Activated T-cell treated with anti-CD3 and anti-CD28 coated beads, Interleukin-2, amount 50 U/mL, for 48 hours (primary cell): ENCODE results near the gene NDC80.
"Not testable (repeated sequence)": the region's sequence is repeated elsewhere in the genome, so short reads cannot be mapped to it uniquely, and the experiment has no call there.

Experiments
- DNase-seq, 2 experiments: peaks; one replicate each; pipeline ENCODE4 v3.0.0-alpha.2; 2020

Gene NDC80

DNA sequence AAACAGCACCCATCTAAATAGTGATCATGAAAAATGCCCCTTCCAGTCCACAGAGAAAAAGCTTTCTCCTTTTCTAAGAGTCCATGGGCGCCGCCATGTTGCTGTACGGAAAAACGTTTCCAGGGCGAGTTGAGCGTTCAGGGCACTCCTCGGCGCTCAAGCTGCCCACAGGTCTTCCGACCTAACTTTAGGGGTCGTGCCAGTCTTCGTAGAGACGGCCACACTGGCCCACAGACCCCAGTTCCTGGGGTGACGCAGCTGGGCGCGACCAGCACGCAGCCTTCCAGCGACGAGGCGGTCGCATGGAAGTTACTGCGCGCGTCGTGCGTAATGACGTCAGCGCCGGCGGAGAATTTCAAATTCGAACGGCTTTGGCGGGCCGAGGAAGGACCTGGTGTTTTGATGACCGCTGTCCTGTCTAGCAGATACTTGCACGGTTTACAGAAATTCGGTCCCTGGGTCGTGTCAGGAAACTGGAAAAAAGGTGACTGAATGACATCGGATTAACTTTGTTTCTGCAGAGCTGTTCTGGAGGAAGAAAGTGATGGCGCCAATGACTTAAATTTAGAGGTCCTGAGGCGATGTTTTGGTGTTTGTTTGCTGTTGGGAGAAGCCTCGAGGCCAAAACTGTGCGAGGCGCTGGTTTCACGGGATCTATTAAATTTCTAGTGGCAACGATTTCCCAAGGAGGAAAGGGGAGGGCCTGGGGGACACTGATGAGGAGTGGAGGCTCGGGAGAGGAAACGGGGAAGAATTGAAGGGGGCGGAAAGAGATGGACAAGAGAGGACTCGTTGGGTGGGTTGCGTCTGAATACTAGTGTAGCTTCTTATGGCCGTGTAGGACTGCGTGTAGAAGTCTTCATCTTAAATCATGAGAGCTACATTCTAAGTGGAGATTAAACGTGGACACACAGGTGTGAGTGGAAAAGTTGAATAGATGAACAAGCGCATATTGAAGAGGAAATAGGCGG lies at the start of gene NDC80, which contains the start of gene METTL4:
NDC80 (plus strand) TSS at position 358 of the 971 bp plus-strand sequence. CDS start 1,429 bp downstream, outside the sequence.
METTL4 (minus strand) TSS at position 306 of the 971 bp plus-strand sequence. CDS start 4,289 bp downstream, outside the sequence.
- DNase-seq = peak; percentile 91

DNA sequence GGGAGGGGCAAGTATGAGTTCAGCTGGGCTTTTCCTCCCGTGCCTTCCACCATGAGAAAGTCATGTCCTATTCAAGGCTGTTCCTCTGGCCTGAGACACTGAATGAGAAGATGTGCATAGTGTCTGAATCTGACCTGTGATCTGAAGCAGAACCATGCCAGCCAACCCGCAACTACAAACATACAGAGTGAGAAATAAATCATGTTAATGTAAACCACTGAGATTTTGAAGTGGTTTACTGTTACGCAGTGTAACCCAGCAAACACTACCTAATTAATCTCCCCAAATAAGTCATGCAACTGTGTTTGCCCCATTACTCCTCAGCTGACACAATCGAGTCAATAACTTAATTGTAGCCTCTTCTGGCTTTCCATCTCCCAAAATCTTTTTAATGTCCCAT lies 49.2 kb upstream of the NDC80 start:
- DNase-seq = no peak

DNA sequence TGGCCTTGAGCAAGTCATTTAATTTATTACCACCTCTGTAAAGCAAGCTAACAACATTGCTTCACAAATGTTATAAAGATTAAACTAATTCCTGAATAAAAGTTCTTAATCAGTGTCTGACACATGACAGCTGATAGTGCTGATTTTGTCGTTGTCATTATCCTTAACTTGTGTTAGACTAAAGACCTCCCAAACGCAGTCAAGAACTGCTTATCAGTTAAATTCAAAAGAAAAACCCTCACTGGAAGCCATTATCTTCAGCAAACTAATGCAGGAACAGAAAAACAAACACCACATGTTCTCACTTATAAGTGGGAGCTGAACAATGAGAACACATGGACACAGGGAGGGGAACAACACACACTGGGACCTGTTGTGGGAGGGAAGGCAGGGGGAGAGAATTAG lies 46.6 kb upstream of the NDC80 start:
- DNase-seq = not testable (repeated sequence)

DNA sequence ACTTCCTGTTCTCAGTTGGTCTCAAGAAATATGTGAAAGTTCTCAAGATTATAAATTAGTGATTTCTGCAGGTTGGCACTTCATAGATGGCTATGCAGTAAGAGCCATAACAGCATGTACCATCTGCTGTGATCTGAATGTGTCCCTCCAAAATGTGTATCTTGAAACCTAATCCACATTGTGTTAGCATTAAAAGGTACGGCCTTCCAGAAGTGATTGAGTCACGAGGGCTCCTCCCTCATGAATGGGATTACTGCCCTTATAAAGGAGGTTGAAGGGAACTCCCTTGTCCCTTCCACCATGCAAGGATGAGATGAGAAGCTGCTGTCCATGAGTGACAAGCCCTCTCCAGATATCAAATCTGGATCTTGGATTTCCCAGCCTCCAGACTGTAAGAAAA lies 45.0 kb upstream of the NDC80 start:
- no peak for DNase-seq

DNA sequence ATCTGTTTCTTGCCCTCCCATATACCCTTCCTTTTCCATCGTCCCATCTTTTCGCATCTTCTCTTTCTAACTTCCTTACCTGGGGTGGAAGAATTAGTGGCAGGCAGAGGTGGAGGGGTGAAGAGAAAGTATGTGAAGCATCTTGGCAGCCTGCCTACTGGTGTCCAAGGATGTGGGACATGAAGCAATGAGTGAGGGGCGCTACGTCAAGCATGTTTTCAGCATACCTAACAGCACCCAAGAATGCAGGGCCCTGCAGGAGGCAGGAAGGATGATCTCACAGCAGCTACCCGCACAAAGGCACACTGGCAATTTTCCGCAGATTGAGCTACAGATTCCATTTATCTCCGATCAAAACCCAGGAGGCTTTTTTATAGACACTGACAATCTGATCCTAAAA lies 42.2 kb upstream of the NDC80 start:
- DNase-seq = no peak

DNA sequence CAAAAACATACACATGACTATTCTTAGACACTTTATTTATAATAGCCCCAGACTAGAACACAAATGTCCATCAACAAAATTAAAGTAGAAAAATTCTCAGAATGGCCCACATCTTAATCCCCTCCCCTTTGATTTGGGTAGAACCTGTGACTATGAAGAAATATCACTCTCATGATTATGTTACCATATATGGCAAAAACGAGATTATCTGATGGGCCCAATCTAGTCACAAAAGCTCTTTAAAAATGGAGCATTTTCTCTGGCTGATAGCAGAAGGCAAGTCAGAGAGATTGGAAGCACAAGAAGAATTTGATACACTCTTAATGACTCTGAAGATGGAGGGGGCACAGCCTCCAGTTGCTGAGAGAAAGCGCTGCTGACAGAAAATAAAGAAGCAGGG lies 39.6 kb upstream of the NDC80 start:
- no peak for DNase-seq

DNA sequence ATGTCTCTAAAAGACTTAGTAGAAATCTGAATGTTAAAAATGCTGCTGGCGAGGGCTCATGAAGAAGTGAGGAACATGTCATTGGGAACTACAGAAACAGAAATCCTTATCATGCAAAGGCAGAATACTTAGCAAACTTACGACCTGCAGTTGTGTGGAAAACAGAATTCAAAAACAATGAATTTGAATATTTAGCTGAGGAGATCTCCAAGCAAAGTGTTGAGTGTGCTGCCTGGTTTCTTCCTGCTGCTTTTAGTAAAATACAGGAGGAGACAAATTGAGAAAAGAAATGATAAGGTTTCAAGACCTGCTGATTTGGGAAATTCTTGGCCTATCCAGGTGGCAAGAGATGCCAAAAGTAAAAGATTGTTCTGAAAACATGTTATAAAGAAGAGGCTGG lies 38.6 kb upstream of the NDC80 start:
- DNase-seq = no peak

DNA sequence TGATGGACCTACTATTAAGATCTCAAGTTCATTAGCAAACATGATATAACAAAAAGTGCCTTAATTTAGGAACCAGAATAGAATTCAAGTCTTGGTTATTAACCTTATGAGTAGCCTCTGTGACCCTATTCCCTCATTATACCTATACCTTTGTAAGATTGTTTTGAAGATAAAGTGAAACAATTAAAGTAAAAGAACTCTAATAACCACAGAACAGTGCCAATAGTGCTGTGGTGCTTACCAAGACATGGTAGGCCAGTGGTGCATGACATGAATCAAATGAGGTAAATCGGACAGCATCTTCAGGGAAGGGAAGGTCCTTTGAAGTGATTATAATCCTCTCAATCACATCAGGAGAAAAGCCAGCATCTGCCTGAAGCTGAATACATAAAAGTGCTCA lies 36.5 kb upstream of the NDC80 start:
- no peak for DNase-seq

DNA sequence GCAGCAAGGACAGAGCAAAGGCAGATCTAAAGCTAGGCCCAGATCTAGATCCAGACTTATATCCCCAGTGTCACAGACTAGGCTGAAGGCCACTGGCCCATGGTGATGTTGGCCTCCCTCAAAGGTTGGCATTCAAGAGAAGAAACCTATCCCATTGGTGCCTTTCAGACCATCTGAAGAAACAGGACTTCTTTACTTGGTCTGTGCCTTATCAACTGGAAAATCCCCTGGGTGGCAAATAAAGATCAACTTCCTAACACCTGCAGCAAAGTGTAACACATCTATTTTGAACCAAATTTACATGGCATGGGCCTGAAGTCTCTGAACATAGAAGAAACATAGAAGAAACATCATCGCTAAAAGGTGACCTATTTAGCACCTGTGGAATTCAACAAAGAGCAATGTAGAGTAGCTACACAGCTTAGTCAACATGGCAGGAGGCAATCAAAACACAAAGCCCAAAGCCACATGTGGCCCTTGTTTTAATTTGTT lies 35.9 kb upstream of the NDC80 start:
- DNase-seq = no peak

DNA sequence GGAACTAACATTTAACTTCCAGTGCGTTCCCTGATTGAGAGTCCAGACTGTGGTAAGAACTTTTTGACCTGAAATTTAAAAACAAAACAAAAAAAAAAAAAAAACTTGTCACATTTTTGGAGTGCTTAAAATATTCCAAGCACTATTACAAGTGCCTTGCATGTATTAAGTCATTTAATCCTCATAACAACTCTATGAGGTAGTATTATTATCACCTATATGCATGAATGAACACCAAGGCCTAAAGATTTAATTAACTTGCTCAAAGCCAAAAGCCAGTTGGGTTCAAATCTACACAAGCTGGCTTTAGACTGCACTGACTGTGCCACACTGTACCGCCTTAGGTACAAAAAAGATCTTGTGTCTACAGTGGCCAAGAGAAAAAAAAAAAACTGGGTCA lies 35.3 kb upstream of the NDC80 start:
- no peak for DNase-seq

DNA sequence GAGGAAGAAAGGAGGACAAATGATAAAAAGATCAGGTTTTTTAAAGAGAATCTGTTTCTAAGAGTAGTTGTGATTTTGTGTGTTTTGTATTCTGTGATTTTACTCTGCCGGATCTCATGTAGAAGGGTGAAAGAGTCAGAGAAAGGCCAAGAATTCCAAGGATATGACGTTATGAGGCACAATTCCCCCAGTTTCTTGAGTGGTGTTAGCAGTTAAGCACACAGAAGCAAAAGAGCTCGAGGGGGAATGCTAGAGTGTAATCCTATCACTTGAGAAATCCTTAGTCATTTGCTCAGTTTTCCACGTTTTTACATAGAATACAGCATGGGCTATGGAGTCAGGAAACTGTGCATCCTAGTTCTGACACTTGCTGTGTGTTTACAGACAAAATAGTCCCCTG lies 34.9 kb upstream of the NDC80 start:
- DNase-seq = no peak

DNA sequence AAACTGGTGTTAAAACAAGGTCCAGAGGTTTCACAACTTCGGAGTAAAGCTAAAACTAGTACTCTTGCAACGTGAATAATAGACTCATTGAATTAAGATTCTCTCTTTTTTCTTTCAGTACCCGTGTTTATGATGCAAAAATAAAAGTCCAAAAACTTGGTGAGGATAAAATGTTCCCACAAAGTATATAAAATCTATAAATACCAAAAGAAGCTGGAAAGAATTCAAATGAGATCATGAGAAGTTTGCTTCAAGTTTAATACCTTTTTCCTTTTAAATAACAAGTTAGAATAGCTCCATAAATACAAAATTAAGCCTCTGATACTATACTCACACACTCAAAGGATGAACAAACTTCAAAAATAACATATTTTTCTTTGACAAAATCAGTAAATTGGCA lies 34.1 kb upstream of the NDC80 start:
- DNase-seq = no peak

DNA sequence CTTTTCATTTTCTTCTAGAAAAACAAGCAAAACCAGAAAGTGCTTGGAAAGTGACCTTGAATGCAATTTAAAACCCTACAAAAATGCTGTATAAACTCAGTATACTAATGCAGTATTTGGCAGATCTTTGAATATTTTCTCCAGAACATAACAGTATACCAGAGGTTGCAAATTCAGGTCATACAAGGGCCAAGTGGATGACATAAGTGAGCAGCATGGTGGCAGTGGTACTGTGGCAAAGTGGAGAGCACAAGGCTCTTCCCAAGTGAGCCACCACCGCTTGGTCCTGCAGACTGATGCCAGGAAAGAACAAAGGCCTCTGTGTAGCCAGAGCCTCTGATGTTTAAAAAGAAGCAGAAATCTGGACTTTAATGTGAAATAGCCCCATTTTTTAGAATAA lies 33.1 kb upstream of the NDC80 start:
- no peak for DNase-seq

DNA sequence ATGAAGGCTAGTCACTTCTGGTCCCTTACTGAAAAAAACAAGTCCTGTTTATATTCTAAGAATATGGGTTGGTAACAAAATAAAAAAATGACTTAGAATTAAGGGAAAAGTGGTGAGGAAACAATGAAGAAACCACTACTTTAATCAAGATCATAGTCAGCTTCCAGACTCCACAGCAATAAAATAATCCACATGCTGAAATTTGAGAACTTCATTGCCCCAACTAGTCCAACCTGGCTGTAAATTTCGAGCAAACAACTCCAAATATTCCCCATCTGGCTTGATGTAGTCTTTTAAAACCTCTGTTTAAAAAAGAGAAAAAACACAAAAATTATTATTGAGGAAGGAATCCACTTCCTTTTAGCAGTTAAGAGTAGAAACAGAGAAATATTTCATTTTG lies 32.5 kb upstream of the NDC80 start:
- no peak for DNase-seq

DNA sequence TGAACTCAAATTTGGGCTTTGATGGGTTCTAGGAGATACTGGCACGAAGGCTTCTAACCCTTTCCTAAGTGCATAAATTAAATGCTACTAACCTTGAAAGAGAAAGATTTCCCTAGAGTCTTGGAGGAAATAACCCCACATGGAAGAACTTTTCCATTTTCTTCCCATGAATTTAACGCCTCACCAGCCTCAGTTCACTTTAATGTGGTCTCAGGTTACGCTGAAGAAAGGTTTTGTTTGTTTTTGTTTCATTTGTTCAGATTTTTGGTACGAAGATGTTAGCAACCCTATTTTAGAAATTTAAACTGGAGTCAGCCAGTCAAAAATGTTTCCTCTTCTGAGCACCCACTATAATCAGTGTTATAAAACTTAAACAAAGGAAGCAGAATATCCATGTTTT lies 30.8 kb upstream of the NDC80 start:
- no peak for DNase-seq

DNA sequence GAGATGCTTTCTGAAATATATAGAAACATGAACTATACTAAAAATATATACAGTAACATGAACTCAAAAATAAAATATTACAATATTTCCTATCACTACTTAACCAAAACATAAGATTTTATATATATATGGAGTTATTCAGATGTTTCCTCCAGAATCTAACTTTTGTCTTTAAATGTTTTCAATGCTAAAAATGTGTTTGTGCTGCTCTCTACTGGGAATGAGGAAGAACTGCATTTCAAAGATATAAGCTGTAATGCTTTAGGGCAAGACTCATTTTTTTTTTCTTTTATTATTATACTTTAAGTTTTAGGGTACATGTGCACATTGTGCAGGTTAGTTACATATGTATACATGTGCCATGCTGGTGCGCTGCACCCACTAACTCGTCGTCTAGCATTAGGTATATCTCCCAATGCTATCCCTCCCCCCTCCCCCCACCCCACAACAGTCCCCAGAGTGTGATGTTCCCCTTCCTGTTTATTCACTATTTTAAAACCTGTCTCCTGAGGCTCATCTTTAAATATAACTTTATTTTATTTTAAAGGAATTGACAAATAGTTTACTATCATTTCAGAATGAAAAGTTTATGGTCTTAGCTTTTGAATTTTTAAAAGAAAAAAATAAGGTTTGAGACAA lies 29.3 kb upstream of the NDC80 start:
- DNase-seq = not testable (repeated sequence)

DNA sequence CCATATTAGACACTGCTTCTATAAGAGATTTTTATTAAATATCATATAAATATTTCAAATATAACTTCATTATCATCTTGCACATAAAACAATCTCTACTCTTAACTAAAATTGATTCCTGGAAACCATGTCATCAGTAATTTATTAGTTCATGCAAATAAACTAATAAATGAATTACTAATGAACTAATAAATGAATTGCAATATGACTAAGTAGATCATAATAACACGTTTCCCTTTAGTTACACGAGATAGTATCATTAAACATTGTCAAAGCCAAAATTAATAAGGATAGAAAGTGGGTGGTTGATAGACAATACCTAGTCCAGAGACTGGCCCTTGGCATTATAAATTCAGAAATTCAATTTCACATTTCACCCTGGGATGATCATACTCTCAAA lies 26.2 kb upstream of the NDC80 start:
- no peak for DNase-seq

DNA sequence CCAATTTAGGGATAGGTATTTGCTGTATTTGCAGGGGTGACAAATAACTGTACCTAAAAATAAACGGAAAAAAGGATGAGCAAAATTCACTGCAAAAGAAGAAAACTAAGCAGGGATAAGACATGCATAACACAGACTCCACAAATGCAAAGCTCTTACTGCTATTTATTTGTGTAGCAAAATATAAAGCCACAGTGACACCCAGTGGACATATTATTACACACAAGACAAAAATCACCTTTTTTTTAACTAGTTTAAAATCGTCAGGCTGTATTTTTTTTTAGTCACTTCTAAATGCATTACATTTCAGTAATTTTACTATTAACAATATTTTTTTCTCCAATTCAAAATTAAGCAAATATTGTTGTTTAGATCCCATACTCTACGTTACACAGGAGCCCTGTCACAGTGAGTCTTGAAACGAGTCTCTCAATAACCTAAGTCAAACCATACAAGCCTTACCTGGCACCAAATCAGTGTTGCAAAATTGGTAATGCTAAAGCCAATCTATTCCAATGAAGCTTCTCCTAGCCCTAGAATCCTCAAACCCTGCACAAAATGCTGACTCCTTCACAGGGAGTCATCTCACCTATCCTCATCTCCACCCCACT lies 23.8 kb upstream of the NDC80 start:
- DNase-seq = no peak

DNA sequence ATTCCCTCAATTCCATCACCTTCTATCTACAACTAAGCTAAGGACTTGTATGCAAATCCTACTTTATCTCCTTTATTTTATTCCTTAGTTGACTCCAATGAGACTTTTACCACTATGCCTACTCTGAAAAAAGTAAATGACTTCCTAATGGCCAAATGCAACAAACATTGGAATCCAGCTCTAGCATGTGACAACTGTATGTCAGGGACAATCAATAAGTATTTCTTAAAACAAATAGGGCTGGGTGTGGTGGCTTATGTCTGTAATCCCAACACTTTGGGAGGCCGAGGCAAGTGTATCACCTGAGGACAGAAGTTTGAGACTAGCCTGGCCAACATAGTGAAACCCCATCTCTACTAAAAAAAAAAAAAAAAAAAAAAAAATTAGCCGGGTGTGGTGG lies 21.9 kb upstream of the NDC80 start:
- DNase-seq = no peak

DNA sequence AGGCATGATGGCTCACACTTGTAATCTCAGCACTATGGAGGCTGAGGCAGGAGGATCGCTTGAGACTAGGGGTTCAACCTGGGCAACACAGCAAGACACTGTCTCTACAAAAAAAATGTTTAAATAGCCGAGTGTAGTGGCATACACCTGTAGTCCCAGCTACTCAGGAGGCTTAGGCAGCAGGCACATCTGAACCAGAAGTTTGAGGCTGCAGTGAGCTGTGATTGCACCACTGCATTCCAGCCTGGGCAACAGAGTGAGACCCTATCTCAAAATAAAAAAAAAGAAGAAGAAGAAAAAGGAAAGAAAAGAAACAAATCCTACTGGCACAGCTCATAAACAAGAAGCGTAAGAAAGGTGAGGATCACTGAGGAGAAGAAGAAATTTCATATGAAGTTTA lies 19.9 kb upstream of the NDC80 start:
- DNase-seq = no peak

DNA sequence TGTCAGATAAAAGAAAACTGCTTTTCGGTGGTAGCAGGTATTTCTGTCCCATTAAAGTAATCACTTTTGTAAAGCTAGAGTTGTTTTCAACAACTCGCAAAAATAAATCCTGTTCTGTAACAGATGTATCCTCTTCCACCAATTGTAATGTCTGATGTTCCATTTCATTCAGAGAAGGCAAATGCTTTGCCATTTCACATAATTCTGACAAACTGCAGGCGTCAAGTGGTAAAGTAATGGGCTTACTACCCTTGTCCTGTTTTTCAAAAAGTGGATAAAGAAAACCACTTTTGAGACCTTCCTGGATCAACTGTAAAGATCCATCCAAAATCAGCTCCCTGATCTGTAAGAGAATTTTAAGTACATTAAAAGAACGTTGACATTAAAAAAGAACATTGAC lies 16.7 kb upstream of the NDC80 start:
- no peak for DNase-seq

DNA sequence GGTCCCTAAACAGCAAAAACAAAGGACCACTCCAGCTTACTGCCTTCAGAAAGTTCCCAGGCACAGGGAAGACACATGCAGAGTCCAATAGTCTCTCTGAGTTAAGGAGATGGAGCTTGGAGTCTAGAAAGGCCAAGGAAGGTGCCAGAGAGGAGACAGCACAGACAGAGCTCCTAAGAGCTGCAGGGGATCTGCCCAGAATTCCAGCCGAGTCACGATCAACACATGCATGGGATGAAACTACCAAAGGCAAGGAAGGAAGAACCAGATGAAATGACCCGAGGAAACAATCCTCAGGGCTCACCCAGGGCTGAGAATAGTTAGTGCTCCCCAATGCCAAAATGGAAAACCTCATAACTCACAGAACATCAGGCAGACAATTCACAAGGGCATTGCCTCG lies 15.5 kb upstream of the NDC80 start:
- DNase-seq = no peak

DNA sequence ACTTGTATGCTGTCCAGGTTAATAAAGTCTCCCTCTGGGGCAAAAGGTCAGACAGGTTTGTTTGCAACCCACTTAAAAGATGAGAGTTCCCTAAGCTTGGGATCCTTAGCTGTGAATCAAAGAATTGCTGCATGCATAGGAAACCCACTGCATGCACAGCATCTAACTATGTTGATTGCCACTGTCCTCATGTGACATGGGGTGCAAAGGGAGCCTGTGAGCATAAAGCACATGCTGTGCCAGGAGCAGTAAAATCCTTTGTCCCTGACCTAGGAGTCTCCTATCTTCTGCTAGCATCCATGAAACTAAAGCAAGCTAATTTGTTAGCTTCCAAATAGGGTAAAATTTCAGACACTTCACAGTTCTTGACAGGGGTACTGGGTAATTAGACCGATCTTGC lies 13.8 kb upstream of the NDC80 start:
- DNase-seq = no peak

DNA sequence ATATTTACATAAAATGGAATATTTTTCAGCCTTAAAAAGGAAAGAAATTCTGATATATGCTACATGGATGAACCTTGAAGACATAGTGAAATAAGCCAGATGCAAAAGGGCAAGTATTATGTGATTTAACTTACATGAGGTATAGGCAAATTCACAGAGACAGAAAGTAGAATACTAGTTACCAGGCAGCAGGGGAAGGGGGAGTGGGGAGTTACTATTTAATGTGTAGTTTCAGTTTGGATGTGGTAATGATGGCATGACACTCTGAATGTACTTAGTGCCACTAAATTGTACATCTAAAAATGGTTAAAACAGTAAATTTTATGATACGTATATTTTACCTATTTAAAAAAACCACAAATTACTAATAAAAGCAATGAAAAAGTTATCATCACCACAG lies 12.1 kb upstream of the NDC80 start:
- DNase-seq = no peak
